Adipocyte (in vitro differentiated cells): ENCODE data around the gene SRSF8.
"Not testable (repeated sequence)": the region's sequence is repeated elsewhere in the genome, so short reads cannot be mapped to it uniquely, and the experiment has no call there.

Experiments used
- DNase-seq: peaks from one replicate; pipeline ENCODE4 v3.0.0-alpha.2; 2015; ENCODE audit warnings: low read depth
- H3K27me3 ChIP-seq: replicated peaks from 2 replicates; pipeline ENCODE4 v1.7.0; 2013; ENCODE audit warnings: mild to moderate bottlenecking, low read length, moderate library complexity; ENCODE audit not compliant: control insufficient read depth, insufficient read depth
- H3K36me3 ChIP-seq: 2 replicates; pipeline ENCODE4 v1.7.0; 2013; ENCODE audit warnings: low read length, mild to moderate bottlenecking, moderate library complexity; ENCODE audit not compliant: control insufficient read depth, insufficient read depth, severe bottlenecking
- H3K4me1 ChIP-seq: 2 replicates; pipeline ENCODE4 v1.7.0; 2013; ENCODE audit warnings: mild to moderate bottlenecking, low read length, moderate library complexity; ENCODE audit not compliant: control insufficient read depth, insufficient read depth
- H3K4me3 ChIP-seq: 2 replicates; pipeline ENCODE4 v1.7.0; 2013; ENCODE audit warnings: mild to moderate bottlenecking, low read length, moderate library complexity
- H3K9ac ChIP-seq: 2 replicates; pipeline ENCODE4 v1.7.0; 2013; ENCODE audit warnings: mild to moderate bottlenecking, low read length, moderate library complexity
- H3K9me3 ChIP-seq: 2 replicates; pipeline ENCODE4 v1.7.0; 2013; ENCODE audit warnings: mild to moderate bottlenecking, low read length, moderate library complexity; ENCODE audit not compliant: control insufficient read depth

Gene SRSF8

DNA sequence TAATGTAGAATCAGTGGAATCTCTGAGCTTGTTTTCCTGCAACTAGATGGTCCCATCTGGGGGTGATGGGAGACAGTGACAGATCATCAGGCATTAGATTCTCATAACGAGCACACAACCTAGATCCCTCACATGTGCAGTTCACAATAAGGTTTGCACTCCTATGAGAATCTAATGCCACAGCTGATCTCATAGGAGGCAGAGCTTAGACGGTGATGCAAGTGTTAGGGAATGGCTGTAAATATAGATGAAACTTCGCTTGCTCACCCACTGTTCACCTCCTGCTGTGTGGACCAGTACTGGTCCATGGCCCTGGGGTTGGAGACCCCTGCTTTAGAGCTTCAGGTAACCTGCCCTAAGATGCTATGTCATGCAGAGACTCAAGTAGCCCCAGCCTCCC lies 44.8 kb downstream of the SRSF8 start:
- not testable (repeated sequence) for H3K4me3 ChIP-seq, H3K9me3 ChIP-seq, H3K27me3 ChIP-seq, DNase-seq, H3K36me3 ChIP-seq, H3K9ac ChIP-seq, H3K4me1 ChIP-seq

DNA sequence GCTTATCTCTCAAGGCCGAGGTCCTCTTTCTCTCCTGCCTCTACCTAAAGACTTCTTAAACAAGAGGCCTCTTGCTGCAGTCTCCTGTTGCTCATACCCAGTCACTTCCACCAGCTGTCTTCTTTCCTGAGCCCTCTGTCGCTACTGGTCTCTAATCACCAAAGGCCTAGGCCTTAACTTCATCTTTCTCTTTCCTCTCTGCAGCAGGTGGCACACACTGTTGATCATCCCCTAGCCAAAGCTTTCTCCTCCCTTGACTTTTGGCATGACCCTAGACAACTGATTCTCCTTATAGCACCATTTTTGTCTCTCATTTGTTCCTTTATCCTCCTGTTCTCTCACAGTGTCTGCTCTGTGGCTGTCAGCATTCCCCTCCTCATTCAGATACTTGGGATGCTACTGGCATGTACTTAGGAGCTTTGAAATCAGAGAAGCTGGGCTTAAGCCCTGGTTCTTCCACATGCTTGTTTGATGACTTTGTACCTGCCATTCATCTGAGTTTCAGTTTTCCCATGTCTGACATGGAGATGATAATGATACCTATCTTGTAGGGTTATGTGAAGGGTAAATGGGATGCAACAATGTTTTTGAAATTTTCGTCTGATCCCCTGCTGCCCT lies 45.3 kb downstream of the SRSF8 start:
- H3K36me3 ChIP-seq: peaks cover 9% of the 10 kb centered on the region
- H3K9me3 ChIP-seq: no peaks in the 10 kb centered on the region
- no peak for DNase-seq
- H3K9ac ChIP-seq: no peak overlapping the region
- no peaks in the 10 kb centered on the region for H3K27me3 ChIP-seq
- H3K4me1 ChIP-seq: no peaks in the 10 kb centered on the region
- no peak overlapping the region for H3K4me3 ChIP-seq

DNA sequence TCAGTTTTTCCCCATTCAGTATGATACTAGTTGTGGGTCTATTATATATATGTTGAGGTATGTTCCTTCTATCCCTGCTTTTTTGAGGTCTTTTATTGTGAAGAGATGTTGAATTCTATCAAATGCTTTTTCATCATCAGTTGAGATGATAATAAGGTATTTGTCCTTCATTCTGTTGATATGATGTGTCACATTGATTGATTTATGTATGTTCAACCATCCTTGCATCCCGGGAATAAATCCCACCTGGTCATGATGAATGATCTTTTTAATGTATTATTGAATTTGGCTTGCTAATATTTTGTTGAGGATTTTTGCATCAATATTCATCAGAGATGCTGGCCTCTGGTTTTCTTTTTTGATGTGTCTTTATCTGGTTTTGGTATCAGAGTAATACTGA lies 48.9 kb downstream of the SRSF8 start:
- Histone ChIP-seq H3K27me3 (no peaks in the 10 kb centered on the region), H3K4me3 (no peak overlapping the region), H3K4me1 (no peaks in the 10 kb centered on the region), H3K36me3 (no peaks in the 10 kb centered on the region), H3K9ac (no peak overlapping the region), H3K9me3 (no peaks in the 10 kb centered on the region)
- no peak for DNase-seq

DNA sequence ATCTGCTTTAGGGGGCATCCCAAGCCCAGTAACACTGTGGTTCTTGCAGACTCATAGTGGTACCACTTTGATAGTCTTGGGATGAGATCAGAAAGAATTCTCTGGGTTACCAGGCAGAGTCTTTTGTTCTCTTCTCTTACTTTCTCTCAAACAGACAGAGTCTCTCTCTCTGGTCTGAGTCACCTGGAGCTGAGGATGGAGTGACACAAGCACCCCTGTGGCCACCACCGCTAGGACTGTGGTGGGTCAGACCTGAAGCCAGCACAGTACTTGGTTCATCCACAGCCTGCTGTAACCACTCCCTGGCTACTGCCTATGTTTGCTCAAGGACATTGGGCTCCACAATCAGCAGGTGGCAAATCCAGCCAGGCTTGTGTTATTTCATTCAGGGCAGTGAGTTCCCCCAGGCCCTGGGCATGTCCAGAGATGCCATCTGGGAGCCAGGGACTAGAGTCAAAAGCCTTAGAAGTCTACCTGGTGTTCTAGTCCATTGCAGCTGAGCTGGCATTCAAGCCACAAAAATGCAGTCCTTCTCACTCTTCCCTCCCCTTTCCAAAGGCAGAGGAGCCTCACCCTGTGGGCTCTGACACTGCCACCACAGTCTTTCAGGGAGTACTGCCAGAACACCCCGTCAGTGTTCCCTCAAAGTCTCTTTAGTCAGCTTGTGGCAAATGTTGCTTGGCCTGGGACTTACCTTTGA lies 52.8 kb downstream of the SRSF8 start:
- H3K4me1 ChIP-seq: no peaks in the 10 kb centered on the region
- DNase-seq: no peak
- H3K36me3 ChIP-seq: no peaks in the 10 kb centered on the region
- H3K9ac ChIP-seq: no peak overlapping the region
- no peaks in the 10 kb centered on the region for H3K27me3 ChIP-seq
- H3K4me3 ChIP-seq: no peak overlapping the region
- no peaks in the 10 kb centered on the region for H3K9me3 ChIP-seq
